Epithelial cell of esophagus (primary cell): ENCODE data around the gene TECTB.

Source experiments
- DNase-seq: peaks from one replicate; pipeline ENCODE4 v3.0.0; 2010; ENCODE audit warnings: low read depth
- H3K4me3 ChIP-seq: 2 replicates; pipeline ENCODE4 v1.5.1; 2011; ENCODE audit warnings: mild to moderate bottlenecking, low read length, control low read depth
- TF ChIP-seq, protein P1 (sequence below): IDR thresholded peaks from 2 replicates; pipeline ENCODE4 v1.5.1; 2011; ENCODE audit warnings: low read depth, mild to moderate bottlenecking, low read length, control low read depth, inconsistent platforms; ENCODE audit not compliant: insufficient read depth; ENCODE audit errors: missing control alignments

TECTB gene

GRCh38 chr10:112335868-112336265 lies 52.7 kb downstream of the TECTB start:
- DNase-seq, result no peak

GRCh38 chr10:112336556-112337201 lies 53.5 kb downstream of the TECTB start:
- peak; percentile 40 for DNase-seq
- no peak overlapping the region for H3K4me3 ChIP-seq
- TF ChIP-seq, protein P1, sequence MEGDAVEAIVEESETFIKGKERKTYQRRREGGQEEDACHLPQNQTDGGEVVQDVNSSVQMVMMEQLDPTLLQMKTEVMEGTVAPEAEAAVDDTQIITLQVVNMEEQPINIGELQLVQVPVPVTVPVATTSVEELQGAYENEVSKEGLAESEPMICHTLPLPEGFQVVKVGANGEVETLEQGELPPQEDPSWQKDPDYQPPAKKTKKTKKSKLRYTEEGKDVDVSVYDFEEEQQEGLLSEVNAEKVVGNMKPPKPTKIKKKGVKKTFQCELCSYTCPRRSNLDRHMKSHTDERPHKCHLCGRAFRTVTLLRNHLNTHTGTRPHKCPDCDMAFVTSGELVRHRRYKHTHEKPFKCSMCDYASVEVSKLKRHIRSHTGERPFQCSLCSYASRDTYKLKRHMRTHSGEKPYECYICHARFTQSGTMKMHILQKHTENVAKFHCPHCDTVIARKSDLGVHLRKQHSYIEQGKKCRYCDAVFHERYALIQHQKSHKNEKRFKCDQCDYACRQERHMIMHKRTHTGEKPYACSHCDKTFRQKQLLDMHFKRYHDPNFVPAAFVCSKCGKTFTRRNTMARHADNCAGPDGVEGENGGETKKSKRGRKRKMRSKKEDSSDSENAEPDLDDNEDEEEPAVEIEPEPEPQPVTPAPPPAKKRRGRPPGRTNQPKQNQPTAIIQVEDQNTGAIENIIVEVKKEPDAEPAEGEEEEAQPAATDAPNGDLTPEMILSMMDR, result no peak

More at GRCh38 chr10:112335868-112336265, 52.7 kb downstream of the TECTB start:
- TF ChIP-seq, protein P1, result no peak
- H3K4me3 ChIP-seq, result no peak overlapping the region

- TF ChIP-seq, protein P1, result no peak
- no peak for DNase-seq
Observed at GRCh38 chr10:112338957-112339356, 55.8 kb downstream of the TECTB start.

DNA sequence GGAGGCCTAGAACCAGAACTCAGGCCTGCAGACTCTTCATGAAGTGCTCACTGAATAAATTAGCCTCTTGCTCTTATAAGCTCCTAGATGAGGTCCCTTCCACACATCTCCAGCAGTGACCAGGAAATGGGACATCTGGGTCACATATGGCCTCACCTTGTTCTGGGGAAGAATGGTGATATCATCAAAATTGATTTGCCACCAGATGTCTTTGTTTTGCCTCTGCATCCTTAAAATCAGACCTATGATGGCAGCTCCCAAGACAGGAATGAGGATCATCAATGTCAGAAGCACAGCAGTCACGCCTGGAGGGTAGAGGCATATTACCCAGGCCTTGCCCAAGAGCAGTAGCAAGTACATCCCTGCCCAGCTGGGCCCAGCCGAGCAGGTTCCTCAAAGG lies 57.4 kb downstream of the TECTB start:
- H3K4me3 ChIP-seq, result no peak overlapping the region
- no peak for DNase-seq
- TF ChIP-seq, protein P1, result no peak

More at GRCh38 chr10:112338957-112339356, 55.8 kb downstream of the TECTB start:
- no peak overlapping the region for H3K4me3 ChIP-seq

DNA sequence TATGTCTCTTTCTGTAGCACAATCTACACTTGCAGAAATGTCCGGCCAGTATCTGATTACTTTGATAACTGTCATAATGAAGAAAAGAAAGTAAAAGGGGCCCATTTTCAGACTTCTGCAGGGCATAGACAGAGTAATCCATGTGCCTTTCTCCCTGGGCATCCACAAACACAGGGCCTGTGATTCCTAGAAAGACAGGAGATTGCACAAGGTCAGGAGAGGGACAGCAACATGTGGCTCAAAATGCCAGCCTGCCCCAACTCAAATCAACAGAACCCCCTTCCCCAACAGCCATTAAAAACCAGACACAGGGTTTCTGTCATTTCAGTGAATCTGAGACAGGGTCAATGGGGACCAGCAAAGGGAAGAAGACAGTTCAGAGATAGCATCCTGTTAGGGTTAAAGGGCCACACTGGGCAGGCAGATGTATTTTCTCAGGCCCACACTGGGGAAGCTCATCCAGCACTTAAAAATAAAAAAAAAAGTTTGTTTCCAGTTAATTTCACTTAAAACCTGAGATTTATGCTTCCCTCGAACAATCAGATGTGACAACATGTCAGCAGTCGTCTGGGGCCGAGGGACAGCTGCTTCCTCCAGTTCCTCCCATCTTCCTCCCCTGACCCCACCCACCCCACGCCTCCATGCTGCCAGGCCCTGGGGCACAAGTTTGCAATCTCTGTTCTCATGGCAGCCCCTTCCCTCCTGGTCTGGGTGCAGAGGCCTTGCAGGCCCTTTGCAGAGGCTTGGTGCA lies 60.0 kb downstream of the TECTB start:
- no peak for DNase-seq
- TF ChIP-seq, protein P1, result no peak
- no peak overlapping the region for H3K4me3 ChIP-seq

DNA sequence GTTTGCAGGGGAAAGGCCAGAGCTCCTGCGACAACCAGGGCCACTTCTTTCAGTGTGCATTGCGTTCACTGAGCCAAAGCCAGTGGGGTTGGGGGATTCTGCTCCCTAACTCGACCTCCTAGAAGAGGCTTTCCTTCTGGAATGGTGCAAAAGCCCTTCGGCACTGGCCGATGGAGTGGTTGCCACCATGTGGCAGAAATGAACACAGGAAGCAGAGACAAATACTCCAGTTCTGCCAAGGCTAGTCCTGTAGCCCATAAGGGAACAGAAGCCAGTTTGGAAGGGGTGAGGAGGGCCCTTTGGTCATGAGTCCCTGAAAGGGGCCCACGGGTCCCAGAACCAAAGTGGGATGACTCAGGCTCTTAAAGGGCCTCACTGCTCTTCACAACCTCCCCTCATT lies 61.1 kb downstream of the TECTB start:
- TF ChIP-seq, protein P1, result no peak
- DNase-seq, result no peak
- H3K4me3 ChIP-seq, result no peak overlapping the region
